RWPE2 (cell line): ENCODE measurements around the gene NIN.
A peak's percentile ranks its signal among the peaks of the same experiment; 100 is the strongest.
"Not testable (repeated sequence)": the region's sequence is repeated elsewhere in the genome, so short reads cannot be mapped to it uniquely, and the experiment has no call there.

ENCODE experiments used
- ATAC-seq: fragments of 200-7000 bp; cut with Tn5 transposase; 3 replicates; pipeline ENCODE4 v1.9.1; 2021; ENCODE audit warnings: low read depth
- DNase-seq: peaks from one replicate; pipeline ENCODE4 v3.0.0-alpha.2; 2020; ENCODE audit warnings: low spot score
- H3K27ac ChIP-seq: fragments of 450-650 bp; 2 replicates; pipeline ENCODE4 v1.5.1; 2017; ENCODE audit warnings: mild to moderate bottlenecking; ENCODE audit not compliant: poor library complexity, severe bottlenecking
- H3K27me3 ChIP-seq: fragments of 250-450 bp; sonication (Bioruptor Pico); 2 replicates; pipeline ENCODE4 v1.5.1; 2021; ENCODE audit warnings: mild to moderate bottlenecking, moderate library complexity; ENCODE audit not compliant: insufficient read depth, poor library complexity, severe bottlenecking
- H3K36me3 ChIP-seq: fragments of 250-450 bp; sonication (Bioruptor Pico); 2 replicates; pipeline ENCODE4 v1.5.1; 2020; ENCODE audit warnings: low read depth, mild to moderate bottlenecking, moderate library complexity
- H3K4me1 ChIP-seq: fragments of 250-450 bp; sonication (Bioruptor Pico); 2 replicates; pipeline ENCODE4 v1.5.1; 2021; ENCODE audit warnings: mild to moderate bottlenecking, moderate library complexity; ENCODE audit not compliant: insufficient read depth, poor library complexity, severe bottlenecking
- H3K4me3 ChIP-seq: fragments of 250-450 bp; sonication (Bioruptor Pico); 2 replicates; pipeline ENCODE4 v1.5.1; 2021; ENCODE audit warnings: mild to moderate bottlenecking, moderate library complexity; ENCODE audit not compliant: severe bottlenecking
- H3K9me3 ChIP-seq: fragments of 250-450 bp; sonication (Bioruptor Pico); 2 replicates; pipeline ENCODE4 v1.5.1; 2021; ENCODE audit warnings: mild to moderate bottlenecking, moderate library complexity; ENCODE audit not compliant: severe bottlenecking
- CTCF ChIP-seq: fragments of 450-650 bp; IDR thresholded peaks from one replicate; pipeline ENCODE4 v1.5.1; 2017; ENCODE audit warnings: mild to moderate bottlenecking, moderate library complexity; ENCODE audit not compliant: poor library complexity, severe bottlenecking

Gene NIN

GRCh38 chr14:50820786-50821509, 10.0 kb downstream of the NIN start:
- DNase-seq (no peak), ATAC-seq (no peak)
- Histone ChIP-seq H3K4me3 (no peak overlapping the region), H3K36me3 (peaks cover 4% of the 10 kb centered on the region; the same call in 1 of the 2 replicates), H3K9me3 (no peaks in the 10 kb centered on the region), H3K4me1 (peaks cover 14% of the 10 kb centered on the region), H3K27ac (peak overlapping the region; percentile 4), H3K27me3 (no peaks in the 10 kb centered on the region)
- no peak for TF ChIP-seq CTCF

GRCh38 chr14:50819303-50819702, 11.7 kb downstream of the NIN start:
- H3K4me3 ChIP-seq, DNase-seq, ATAC-seq, H3K27ac ChIP-seq, H3K27me3 ChIP-seq, H3K9me3 ChIP-seq, H3K36me3 ChIP-seq: not testable (repeated sequence)
- H3K4me1 ChIP-seq: peaks cover 14% of the 10 kb centered on the region

GRCh38 chr14:50816395-50817047, 14.4 kb downstream of the NIN start:
- ATAC-seq: peak; percentile 31; the same call in 1 of the 3 replicates
- peaks cover 9% of the 10 kb centered on the region; the same call in 1 of the 2 replicates for H3K36me3 ChIP-seq

GRCh38 chr14:50815526-50815925, 15.4 kb downstream of the NIN start:
- not testable (repeated sequence) for H3K27me3 ChIP-seq, H3K9me3 ChIP-seq, H3K27ac ChIP-seq, H3K36me3 ChIP-seq, ATAC-seq, H3K4me1 ChIP-seq, DNase-seq, H3K4me3 ChIP-seq

More at GRCh38 chr14:50816395-50817047, 14.4 kb downstream of the NIN start:
- H3K9me3 ChIP-seq: peaks cover 2% of the 10 kb centered on the region
- no peaks in the 10 kb centered on the region for H3K27me3 ChIP-seq
- TF ChIP-seq CTCF: no peak
- no peak overlapping the region for H3K4me3 ChIP-seq
- H3K4me1 ChIP-seq: peaks cover 8% of the 10 kb centered on the region
- no peak for DNase-seq
- peak overlapping the region; percentile 18 for H3K27ac ChIP-seq

GRCh38 chr14:50815058-50815457, 15.9 kb downstream of the NIN start:
- H3K4me3 ChIP-seq, DNase-seq, H3K36me3 ChIP-seq, H3K27me3 ChIP-seq, H3K27ac ChIP-seq, ATAC-seq, H3K4me1 ChIP-seq, H3K9me3 ChIP-seq: not testable (repeated sequence)

- Histone ChIP-seq H3K36me3 (peaks cover 5% of the 10 kb centered on the region; the same call in 1 of the 2 replicates), H3K4me3 (no peak overlapping the region), H3K4me1 (no peaks in the 10 kb centered on the region), H3K9me3 (peaks cover 2% of the 10 kb centered on the region), H3K27me3 (no peaks in the 10 kb centered on the region), H3K27ac (no peak overlapping the region)
- DNase-seq (no peak), ATAC-seq (no peak)
- no peak for TF ChIP-seq CTCF
Observed at GRCh38 chr14:50814161-50814560, 16.8 kb downstream of the NIN start.
